Activated T-helper 2 cell treated with anti-CD3 and anti-CD28 coated beads, Interferon-gamma antibody, Interleukin-2, Interleukin-4, amounts not matched to agents 10 μg/mL and 5 μg/mL and 100 μg/mL, durations not matched to agents 14 hours and 24 hours and 36 hours (primary cell): ENCODE measurements around the gene RNF213. TPM values are rescaled to one million over a fixed set of nuclear protein-coding genes. Genes with fewer than 3 reads are reported as not detected.
A peak's percentile ranks its signal among the peaks of the same experiment; 100 is the strongest.

Source experiments
- DNase-seq: peaks from one replicate; pipeline ENCODE4 v3.0.0; 2021; ENCODE audit warnings: low spot score
- H3K27ac Mint-ChIP-seq: one replicate; pipeline ENCODE4 v1.8.0; 2021; ENCODE audit warnings: mixed read lengths
- H3K27me3 Mint-ChIP-seq: one replicate; pipeline ENCODE4 v1.8.0; 2021; ENCODE audit warnings: low read depth, mixed read lengths
- H3K36me3 Mint-ChIP-seq: one replicate; pipeline ENCODE4 v1.8.0; 2021; ENCODE audit warnings: low read depth, mixed read lengths
- H3K4me1 Mint-ChIP-seq: one replicate; pipeline ENCODE4 v1.8.0; 2021; ENCODE audit warnings: low read depth, mixed read lengths
- H3K4me3 Mint-ChIP-seq: one replicate; pipeline ENCODE4 v1.8.0; 2021; ENCODE audit warnings: low read depth, mild to moderate bottlenecking, moderate library complexity, mixed read lengths
- H3K9me3 Mint-ChIP-seq: one replicate; pipeline ENCODE4 v1.8.0; 2021; ENCODE audit warnings: mixed read lengths
- intact Hi-C: fragments of 100-400 bp; cut with micrococcal nuclease; formaldehyde crosslinking; loops from one replicate; pipeline ENCODE4 v1.15.1; 2023
- total RNA-seq: library from RNA; stranded (reverse); gene quantifications from 2 replicates; pipeline ENCODE4 v1.2.3, GENCODE V29; 2022

The RNF213 gene
- total RNA-seq, 1 donor from 2014 or later = 297 TPM

DNA sequence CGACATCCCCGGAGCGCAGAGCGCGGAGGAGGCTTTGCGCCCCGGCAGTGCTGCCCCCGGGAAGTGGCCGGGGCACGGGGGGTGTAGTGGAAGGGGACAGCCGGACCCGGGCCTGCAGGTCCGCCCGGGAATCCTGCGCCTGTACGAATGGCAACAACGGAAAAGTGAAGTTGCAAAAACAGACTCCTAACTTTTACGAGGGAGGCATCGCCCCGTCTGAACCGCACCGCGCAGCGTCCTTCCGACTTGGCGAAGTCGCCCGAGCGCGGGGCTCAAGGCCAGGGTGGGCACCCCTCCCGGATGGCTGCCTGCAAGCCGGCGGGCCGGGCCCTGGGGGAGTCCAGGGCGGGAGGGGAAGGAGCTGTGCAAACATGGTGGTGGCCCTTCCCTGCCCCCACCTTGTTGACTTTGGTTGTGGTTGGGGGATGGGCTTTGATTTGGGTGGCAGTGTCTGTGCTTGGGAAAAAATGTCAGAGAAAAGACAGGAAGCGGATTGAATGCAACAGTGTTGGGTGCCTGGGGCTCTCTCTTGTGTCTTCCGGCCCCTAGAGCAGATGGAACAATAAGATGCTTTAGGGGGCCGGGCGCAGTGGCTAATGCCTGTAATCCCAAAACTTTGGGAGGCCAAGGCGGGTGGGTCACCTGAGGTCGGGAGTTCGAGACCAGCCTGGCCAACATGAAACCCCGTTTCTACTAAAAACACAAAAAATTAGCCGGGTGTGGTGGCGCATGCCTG lies 675 bp downstream of the RNF213 start:
- intact Hi-C loops = loop anchor here (5.0 kb wide), 1 partner anchor 159 kb away; the partner anchor contains the start of gene GAA
- Mint-ChIP-seq H3K36me3 (peaks cover 29% of the 10 kb centered on the region), H3K4me1 (peaks cover 58% of the 10 kb centered on the region), H3K27me3 (no peaks in the 10 kb centered on the region), H3K9me3 (no peaks in the 10 kb centered on the region), H3K4me3 (peak overlapping the region; percentile 88), H3K27ac (peak overlapping the region; percentile 91)
- DNase-seq = peak; percentile 71

DNA sequence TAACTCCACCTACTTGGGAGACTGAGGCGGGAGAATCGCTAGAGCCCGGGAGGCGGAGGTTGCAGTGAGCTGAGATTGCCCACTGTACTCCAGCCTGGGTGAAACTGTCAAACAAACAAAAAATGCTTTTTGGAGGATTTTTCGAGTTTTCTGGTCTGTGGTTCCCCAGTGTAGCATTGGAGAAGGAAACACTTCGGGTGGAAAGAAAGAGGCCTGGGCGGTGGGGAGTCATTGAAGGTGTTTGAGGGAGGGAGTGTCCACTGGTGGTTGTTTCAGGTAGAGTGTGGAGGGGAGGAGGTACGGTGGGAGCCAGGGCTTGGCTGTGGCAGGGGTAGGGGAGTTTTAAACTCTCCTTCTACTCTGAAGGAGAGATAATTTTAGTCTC lies 1.2 kb downstream of the RNF213 start:
- no peak for DNase-seq
- Mint-ChIP-seq H3K4me3 (peak overlapping the region; percentile 88), H3K9me3 (no peaks in the 10 kb centered on the region), H3K27ac (peak overlapping the region; percentile 91), H3K4me1 (peaks cover 53% of the 10 kb centered on the region), H3K36me3 (peaks cover 29% of the 10 kb centered on the region), H3K27me3 (no peaks in the 10 kb centered on the region)
- intact Hi-C loops = loop anchor here (2.0 to 5.0 kb wide), 2 partner anchors 115 to 160 kb away; partner anchors contain the start of genes EIF4A3 and GAA

DNA sequence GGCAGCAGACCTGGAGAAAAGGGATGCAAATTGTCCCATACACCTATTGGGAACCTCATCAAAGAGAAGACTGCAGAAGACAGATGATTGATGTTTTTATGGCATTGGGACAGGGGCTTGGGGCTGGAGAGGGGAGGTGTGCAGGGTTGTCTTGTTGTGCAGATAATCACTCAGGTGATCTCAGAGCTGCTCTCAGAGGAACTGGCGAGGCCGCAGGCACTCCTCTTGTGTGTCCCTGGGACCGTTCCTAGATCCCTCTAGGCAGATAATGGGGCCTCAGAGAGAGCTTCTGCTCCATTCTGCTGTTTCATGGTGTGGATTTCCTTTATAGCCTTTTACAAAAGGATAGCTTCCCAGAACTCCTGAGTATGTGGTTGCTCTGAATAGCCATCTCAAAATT lies 1.6 kb downstream of the RNF213 start:
- peaks cover 53% of the 10 kb centered on the region for H3K4me1 Mint-ChIP-seq
- no peaks in the 10 kb centered on the region for H3K9me3 Mint-ChIP-seq
- DNase-seq = no peak
- intact Hi-C loops = loop anchor here (2.0 to 5.0 kb wide), 2 partner anchors 115 to 160 kb away; partner anchors contain the start of genes EIF4A3 and GAA
- peak overlapping the region; percentile 88 for H3K4me3 Mint-ChIP-seq
- H3K27me3 Mint-ChIP-seq = no peaks in the 10 kb centered on the region
- H3K27ac Mint-ChIP-seq = peak overlapping the region; percentile 91
- H3K36me3 Mint-ChIP-seq = peaks cover 29% of the 10 kb centered on the region

DNA sequence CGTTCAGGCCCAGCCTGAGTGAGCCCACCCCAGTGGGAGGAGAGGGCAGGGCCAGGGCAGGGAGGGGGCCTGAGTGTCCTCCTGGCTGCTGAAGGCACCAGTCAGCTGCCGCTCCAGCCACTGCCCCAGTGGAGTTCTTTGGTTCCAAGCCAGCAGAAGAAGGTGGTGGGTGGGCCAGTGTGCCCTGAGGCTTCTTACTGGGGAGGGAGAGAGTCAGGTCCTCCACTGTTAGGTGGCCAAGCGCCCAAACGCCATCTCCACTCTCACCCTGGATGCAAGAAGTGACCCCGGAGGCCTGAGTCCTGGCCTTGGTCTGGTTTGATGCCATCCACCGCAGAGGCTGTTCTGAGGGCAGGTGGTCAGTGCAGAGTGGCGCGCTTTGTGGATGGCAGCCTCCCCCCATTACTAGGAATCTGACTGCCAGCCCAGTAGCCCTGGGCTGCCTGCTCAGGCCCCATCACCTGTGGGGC lies 2.2 kb downstream of the RNF213 start:
- Mint-ChIP-seq H3K4me1 (peaks cover 50% of the 10 kb centered on the region), H3K4me3 (peak overlapping the region; percentile 91), H3K27ac (no peak overlapping the region), H3K36me3 (peaks cover 29% of the 10 kb centered on the region), H3K27me3 (no peaks in the 10 kb centered on the region), H3K9me3 (no peaks in the 10 kb centered on the region)
- intact Hi-C loops = loop anchor here (2.0 to 5.0 kb wide), 2 partner anchors 116 to 161 kb away; partner anchors contain the start of genes EIF4A3 and GAA
- no peak for DNase-seq

DNA sequence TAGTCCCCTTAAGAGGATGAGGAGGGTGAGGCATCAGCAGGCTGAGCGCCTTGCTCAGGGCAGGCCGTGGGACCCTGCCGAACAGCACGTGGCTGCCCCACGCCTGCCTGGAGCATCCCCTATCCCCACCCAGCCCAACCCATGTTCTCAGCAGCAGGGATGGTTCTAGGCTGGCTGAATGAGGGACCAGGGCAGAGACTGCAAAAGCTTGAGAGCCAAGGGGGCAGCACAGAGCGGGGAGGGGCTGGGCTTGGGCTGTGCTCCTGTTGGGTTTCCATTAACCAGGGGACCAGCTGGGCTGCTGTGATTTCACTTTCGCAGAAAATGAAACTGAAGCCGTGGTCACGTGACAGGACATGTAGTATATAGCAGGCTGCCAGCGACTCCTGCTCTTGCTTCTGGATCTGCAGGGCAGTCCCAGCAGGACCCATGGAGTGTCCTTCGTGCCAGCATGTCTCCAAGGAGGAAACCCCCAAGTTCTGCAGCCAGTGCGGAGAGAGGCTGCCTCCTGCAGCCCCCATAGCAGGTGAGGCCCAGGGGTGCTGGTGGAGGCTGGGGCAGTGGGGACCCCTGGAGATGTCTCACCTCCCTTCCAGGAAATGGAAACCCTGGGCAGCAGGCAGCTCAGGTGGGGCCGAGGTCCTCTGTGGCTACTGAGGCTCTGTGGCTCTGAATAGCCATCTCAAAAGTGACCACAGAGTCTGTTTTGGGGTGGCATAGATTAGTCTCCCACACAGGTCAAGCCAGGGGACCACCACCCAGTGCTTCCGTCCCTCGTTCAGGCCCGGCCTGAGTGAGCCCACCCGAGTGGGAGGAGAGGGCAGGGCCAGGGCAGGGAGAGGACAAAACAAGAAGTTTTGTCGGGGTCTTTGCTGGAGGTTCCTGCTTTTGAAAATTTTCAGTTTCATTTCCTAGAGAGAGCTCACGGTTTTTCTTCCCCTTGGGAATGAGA lies 2.9 kb downstream of the RNF213 start:
- H3K36me3 Mint-ChIP-seq = peaks cover 29% of the 10 kb centered on the region
- intact Hi-C loops = loop anchor here (2.0 to 5.0 kb wide), 2 partner anchors 117 to 161 kb away; partner anchors contain the start of genes EIF4A3 and GAA
- peak overlapping the region; percentile 91 for H3K4me3 Mint-ChIP-seq
- H3K27ac Mint-ChIP-seq = peak overlapping the region; percentile 91
- H3K4me1 Mint-ChIP-seq = peaks cover 42% of the 10 kb centered on the region
- H3K27me3 Mint-ChIP-seq = no peaks in the 10 kb centered on the region
- peak; percentile 87 for DNase-seq
- H3K9me3 Mint-ChIP-seq = no peaks in the 10 kb centered on the region

DNA sequence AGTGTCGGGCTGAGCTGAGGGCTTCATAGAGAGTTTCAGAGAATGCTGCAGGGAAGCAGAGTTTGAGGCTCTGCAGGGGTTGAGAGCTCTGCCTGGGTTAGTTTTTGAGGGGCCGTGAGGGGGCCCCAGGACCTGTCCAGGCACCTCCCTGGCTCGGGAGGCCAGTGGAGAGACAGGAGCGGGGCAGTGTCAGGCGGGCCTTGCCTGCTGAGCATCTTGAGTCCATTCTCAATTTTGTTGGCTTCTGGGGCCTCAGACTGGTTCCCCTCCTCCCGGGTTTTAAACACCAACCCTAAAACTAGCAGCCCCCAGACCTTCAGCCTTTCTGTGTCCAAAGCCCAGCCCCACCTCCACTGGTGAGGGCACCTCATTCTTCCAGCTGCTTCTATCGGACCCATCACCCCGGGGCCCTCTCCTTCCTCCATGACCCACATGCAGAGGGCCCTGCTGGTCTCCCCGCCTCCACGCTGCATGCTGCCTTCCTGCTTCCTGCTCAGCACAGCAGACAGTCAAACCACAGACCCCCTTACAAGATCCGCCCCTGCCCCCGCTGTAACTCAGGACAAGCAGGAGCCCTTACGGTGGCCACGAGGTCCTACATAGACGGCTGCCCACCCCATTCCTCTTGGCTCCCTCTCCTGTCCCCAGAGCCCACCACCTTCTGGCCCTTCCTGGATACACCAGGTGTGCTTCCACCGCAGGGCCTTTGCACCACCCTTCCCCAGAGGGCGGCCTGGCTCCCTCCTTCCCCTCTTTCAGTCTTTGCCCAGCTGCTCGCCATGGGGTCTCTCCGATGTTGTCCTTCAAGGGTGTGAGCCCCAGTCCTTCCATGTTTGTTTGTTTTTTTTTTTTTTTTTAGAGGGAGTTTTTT lies 3.8 kb downstream of the RNF213 start:
- peak overlapping the region; percentile 91 for H3K27ac Mint-ChIP-seq
- intact Hi-C loops = loop anchor here (5.0 kb wide), 2 partner anchors 47 to 162 kb away; partner anchors contain the start of gene GAA
- H3K27me3 Mint-ChIP-seq = no peaks in the 10 kb centered on the region
- peaks cover 26% of the 10 kb centered on the region for H3K36me3 Mint-ChIP-seq
- peak overlapping the region; percentile 91 for H3K4me3 Mint-ChIP-seq
- DNase-seq = peak; percentile 42
- H3K4me1 Mint-ChIP-seq = peaks cover 35% of the 10 kb centered on the region
- no peaks in the 10 kb centered on the region for H3K9me3 Mint-ChIP-seq

DNA sequence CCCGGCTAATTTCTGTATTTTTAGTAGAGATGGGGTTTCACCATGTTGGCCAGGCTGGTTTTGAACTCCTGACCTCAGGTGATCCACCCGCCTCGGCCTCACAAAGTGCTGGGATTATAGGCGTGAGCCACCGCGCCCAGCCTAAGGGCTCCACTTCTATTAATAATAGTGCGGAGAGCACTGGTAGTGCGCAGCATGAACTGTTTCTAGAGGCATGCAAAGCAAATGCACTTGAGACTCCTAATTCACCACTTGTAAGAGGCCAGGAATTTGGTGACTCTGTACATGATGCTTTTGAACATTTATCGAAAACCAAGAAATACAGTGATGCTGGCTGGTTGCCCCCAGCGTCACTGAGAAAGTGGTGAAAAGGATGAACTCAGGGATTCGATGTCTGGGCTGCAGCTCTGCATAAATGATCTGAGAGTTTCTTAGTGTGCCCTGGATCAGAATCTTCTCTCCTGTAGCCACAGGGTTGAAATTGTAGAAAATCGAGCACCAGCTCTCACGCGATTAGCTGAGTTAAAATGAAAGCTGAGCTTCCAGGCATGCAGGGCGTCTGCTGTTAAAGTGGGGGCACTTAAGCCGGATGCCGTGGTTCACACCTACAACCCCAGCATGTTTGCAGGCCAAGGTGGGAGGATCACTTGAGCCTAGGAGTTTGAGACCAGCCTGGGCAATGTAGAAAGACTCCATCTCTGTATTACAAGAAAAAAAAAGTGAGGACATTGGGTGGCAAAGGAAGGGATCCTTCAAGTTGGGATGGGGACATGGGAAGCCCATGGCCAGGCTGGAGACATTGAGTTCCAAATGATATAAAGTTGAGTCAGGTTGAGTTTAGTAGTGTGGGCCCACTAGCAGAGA lies 4.8 kb downstream of the RNF213 start:
- H3K27me3 Mint-ChIP-seq = no peaks in the 10 kb centered on the region
- H3K36me3 Mint-ChIP-seq = peaks cover 26% of the 10 kb centered on the region

DNA sequence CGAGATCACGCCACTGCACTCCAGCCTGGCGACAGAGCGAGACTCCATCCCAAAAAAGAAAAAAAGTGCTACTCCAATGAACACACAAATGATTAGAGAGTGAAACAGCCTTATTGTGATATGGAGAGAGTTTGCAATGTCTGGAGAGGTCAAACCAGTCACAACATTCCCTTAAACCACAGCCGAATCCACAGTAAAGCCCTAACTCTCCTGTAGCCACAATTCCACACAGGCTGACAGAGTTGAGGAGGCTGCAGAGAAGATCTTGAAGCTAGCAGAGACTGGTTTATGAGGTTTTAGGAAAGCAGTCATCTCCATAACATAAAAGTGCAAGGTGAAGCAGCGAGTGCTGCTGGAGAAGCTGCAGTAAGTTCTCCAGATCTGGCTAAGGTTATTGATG lies 6.7 kb downstream of the RNF213 start:
- H3K4me1 Mint-ChIP-seq = peaks cover 26% of the 10 kb centered on the region
- H3K4me3 Mint-ChIP-seq = no peak overlapping the region
- peaks cover 29% of the 10 kb centered on the region for H3K36me3 Mint-ChIP-seq
- H3K9me3 Mint-ChIP-seq = no peaks in the 10 kb centered on the region
- intact Hi-C loops = loop anchor here (5.0 kb wide), 1 partner anchor 50 kb away; no protein-coding TSS in a partner anchor
- DNase-seq = no peak
- H3K27ac Mint-ChIP-seq = peak overlapping the region; percentile 23
- H3K27me3 Mint-ChIP-seq = no peaks in the 10 kb centered on the region

More for the DNA sequence above, 4.8 kb downstream of the RNF213 start:
- intact Hi-C loops = loop anchor here (5.0 kb wide), 1 partner anchor 48 kb away; no protein-coding TSS in a partner anchor
- peak; percentile 65 for DNase-seq
- Mint-ChIP-seq H3K4me3 (peak overlapping the region; percentile 91), H3K4me1 (peaks cover 29% of the 10 kb centered on the region), H3K9me3 (no peaks in the 10 kb centered on the region), H3K27ac (peak overlapping the region; percentile 91)

DNA sequence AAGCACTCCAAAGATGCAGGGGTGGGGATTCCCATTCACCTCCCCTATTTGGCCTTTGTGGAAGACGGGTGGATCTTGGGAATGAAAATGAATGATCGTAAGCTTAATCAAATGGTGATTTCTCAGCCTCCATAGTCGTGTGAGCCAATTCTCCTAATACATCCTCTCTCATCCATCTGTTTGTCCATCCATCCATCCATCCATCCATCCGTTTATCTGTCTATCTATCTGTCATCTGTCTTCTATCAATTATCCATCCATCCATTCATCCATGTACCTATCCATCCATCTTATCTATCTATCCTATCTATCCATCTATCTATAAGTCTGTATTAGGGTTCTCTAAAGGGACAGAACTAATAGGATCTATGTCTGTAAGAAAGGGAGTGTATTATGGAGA lies 7.8 kb downstream of the RNF213 start:
- DNase-seq = no peak
- Mint-ChIP-seq H3K36me3 (peaks cover 37% of the 10 kb centered on the region), H3K27me3 (no peaks in the 10 kb centered on the region), H3K9me3 (no peaks in the 10 kb centered on the region), H3K4me3 (no peak overlapping the region), H3K4me1 (peaks cover 27% of the 10 kb centered on the region), H3K27ac (no peak overlapping the region)
- intact Hi-C loops = loop anchor here (5.0 kb wide), 1 partner anchor 51 kb away; no protein-coding TSS in a partner anchor

DNA sequence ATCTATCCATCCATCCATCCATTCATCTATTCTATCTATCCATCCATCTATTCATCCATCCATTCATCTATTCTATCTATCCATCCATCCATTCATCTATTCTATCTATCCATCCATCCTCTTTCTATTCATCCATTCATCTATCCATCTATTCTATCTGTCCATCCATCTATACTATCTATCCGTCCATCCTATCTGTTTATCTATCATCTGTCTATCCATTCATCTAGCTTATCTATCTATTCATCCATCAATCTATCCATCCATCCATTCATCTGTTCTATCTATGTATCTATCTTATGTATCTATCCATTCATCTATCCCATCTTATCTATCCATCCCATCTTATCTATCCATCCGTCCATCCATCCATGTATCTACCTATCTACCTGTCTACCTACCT lies 8.8 kb downstream of the RNF213 start:
- intact Hi-C loops = loop anchor here (5.0 kb wide), 1 partner anchor 52 kb away; no protein-coding TSS in a partner anchor
- Mint-ChIP-seq H3K36me3 (peaks cover 35% of the 10 kb centered on the region), H3K4me3 (no peak overlapping the region), H3K4me1 (peaks cover 32% of the 10 kb centered on the region), H3K27me3 (no peaks in the 10 kb centered on the region), H3K9me3 (no peaks in the 10 kb centered on the region), H3K27ac (no peak overlapping the region)
- no peak for DNase-seq

DNA sequence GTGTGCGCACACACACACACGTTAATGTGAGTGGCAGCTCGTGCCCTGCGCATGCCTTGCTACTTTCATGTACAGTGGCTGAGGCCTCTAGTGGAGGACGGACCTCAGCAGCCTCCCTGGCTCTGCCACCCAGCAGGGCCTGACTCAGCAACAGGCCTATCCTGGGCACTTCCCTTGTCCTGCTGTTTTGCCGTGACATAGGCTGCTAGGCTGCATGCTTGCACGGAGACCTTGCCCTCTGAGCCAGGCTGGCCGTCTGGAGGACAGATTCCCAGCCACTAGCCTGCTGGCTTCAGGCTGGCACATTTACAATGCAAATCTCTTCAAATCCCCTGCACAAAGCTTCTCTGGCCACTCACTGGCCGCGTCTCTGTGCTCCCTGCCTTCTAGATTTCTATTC lies 9.5 kb downstream of the RNF213 start:
- Mint-ChIP-seq H3K27me3 (no peaks in the 10 kb centered on the region), H3K4me1 (peaks cover 29% of the 10 kb centered on the region), H3K9me3 (no peaks in the 10 kb centered on the region), H3K36me3 (peaks cover 34% of the 10 kb centered on the region), H3K27ac (peak overlapping the region; percentile 45), H3K4me3 (no peak overlapping the region)
- no peak for DNase-seq
- intact Hi-C loops = no loop called here
